Amniotic stem cell (primary cell): ENCODE data around the gene LBH.
A peak's percentile ranks its signal among the peaks of the same experiment; 100 is the strongest.

Experiments used
- DNase-seq: peaks from one replicate; lab custom pipeline; 2025; lab: John Stamatoyannopoulos, UW

The LBH gene

DNA sequence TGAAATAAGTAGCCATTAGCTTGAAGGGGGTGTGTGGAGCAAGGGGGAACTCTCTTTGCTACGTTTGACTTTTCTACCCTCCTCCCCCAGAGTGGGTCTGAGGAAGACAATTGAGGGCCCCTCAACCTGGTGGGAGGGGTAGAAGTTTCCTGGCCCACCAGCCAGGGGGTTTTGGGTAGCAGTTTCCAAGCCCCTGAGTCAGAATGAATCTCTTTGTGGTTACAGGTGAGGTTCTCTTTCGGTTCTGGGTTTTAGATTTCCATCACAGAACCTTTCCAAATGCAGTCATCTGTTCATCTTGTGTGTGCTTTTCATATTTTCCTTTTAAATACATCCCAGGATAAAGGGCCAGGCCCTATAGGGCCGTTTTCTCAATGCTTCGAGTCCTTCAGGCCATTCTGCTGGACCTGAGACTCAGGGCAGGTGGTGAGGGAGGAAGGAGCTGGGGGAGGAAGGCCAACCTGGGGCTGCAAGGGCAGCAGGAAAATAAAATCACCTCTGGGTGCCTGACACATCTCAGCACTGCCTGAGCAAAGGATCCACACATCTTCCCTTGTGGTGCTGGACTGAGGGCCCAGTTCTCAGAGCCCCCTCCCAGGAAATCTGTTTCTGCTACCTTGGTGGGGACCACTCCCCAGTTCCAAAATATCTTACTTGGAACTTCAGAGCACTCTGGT, 4.7 kb downstream of the LBH start:
- no peak for DNase-seq

DNA sequence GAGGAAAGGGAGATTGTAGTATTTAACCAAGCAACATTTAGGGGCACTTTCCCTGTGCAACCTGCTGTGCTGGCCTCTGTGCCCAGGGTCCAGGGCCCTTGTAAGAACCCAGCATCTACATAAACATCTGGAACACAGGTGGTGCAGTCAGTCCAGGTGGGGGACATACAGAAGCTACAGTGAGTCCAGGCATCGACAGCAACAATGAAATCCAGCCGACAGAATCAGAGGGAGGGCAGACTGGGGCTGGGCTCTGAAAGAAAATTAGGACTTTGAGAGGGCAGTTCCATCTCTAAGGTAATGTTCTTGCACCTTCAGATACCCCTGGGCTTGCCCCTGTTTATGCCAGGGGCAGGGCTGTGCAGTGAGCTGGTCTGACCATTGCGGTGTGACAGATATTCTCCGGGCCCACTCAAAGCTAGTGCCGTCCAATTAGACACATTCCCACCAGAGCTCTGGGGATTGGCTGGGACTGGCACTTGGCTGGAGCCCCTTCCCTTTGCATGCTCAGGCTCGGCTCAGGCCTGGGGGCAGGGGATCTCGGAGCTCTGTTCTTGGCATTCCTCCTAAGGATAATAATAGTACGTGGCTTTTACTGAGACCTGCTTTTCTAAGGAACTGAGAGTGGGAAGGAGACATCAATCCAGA, 5.4 kb downstream of the LBH start:
- no peak for DNase-seq

DNA sequence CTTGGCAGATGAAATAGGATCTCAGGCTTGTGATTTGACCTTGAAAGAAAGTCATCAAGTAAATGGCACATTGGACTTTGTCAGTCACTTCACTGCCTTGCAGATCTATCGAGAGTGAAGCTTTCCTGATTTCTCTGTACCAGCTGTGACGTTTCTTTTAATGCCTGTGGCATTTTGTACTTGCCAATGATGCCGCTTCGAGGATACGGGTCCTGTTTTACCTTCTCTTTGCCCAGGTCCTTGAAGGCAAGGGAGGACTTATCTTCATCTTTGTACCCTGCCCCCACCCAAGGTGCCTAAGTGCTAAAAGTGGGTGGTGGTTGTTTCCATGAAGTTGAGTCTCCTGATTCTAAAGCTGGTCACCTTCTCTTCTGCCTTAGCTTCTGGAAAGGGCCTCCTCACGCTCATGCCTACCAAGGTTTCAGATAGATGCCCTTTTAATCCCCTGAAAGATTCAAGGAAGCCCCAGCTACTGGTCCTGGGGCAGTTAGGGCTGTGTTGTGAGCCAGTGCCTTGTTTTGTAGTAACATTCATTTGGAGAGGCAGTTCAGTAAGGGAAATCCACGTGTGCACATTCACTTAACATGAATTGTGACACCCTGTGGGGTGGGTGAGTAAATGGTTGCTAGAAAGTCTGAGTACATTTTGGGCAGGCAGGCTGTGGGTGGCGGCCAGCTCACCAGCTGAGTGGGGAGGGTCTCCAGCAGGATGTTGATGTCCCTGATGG, 6.1 kb downstream of the LBH start:
- DNase-seq: no peak

DNA sequence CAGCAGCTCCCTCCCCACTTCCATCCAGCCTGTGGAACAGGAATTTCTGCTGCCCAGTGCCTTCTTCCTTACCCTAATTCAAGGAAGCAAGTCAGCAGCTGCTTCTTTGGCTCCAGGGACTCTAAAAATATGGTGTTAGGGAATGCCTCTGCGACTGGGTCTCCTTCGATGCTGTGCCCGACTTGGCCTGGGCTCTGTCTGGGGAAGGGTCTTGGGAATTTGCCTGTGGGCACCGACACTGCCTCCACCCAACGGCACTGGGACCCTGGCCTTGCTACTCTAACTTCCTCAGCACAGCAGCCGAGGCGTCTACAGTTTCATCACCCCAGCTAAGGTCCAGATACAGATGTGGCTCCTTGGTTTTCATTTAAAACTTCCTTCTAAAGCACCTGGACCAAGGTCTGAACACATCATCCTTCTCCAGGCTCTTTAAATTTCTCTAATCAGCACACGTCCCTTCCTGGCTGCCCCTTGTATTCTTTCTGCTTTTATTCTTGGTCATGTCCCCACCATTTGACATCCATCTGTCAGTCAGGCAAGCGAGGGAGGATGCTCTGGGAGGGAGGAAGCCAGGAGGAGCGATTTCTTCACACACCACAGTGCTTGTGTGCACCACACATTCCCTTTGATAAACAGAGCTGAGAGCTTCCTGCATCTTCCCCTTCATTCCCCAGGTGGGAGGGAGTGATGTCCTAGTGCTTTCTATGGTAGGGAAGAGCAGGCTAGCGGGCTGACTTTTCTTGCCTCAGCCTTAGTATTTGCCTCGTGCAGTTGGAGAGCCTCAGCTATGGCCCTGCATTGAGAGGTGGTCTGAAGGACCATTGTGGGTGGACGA, 6.8 kb downstream of the LBH start:
- no peak for DNase-seq

DNA sequence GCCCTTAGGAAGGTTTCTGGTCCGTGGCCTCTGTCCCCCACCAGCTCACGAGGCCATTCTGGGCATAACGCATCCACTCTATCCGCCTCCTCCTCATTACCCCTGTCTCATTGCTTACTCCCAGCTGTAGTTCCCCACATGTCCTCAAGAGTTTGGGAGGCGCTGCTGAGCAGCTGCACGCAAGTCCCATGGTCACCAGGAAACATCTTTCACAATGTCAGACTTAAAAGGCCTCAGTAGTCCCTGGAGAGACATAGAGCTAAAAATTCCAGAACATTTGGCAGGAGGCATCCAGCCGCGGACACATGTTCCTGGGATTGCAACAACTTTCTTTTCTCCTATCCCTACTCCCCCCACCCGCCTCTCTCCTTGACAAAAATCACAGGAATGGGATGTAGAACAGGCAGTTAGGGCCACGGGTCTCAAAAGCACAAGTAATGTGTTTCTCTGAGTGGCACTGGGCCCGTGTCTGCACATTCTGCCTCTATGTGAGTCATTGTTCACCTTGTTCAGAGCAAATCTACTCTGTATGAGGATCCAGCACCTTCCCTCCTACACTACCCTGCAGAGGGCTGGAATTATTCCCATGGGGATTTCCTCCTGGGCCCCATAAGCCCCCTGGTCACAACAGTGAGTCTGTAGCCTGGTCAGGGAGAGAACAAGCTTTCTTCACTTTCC, 8.1 kb downstream of the LBH start:
- DNase-seq: no peak

DNA sequence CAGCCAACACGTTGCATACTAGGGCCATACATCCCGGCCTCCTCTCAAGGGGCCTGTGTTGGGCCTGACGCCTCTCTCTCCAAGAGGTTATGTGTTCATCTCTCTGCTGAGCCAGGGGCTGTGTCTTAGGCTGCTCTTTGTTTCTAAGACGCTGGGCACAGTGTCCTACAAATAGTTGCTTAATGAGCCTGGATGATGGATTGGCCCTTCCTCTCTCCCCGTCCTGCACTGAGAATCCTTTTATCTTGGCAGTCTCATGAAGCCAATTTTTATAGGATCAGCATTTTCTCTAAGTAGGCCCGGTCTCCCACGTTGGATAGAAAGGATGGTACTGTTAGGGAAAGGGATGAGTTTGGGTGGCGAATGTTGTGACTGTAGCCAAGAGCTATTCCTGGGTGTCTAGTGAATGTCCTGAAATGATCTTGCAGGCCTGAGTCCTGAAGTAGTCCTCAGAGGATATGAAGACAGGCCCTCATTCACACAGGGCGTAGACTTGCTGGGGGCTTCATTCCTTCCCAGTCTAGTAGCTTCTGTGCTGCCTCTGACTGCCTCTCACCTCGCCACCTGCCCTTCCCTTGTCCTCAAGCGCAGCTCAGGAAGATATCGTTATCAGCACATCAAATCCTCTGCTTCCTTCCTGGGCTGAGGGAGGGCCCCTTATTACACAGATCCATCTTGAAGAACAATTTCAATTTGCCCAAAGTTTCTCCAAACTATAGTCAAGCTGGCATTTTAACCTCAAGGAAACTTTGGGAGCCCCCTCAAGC, 8.8 kb downstream of the LBH start:
- no peak for DNase-seq

DNA sequence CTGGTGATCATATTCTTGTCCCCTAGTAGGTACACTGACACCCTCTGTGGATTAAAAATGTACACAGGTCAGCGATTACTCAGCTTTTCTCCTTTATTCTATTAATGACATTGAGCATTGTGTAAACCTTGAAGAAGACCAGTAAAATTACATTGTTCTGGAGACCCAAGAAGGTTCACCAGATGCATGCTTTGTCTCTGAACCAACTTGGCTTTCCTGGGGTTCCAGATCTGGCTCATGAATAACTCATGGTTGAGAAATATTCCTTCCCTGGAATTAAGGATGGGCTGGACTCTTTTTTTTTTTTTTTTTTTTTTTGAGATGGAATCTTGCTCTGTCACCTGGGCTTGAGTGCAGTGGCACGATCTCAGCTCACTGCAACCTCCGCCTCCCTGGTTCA, 11.9 kb downstream of the LBH start:
- no peak for DNase-seq

DNA sequence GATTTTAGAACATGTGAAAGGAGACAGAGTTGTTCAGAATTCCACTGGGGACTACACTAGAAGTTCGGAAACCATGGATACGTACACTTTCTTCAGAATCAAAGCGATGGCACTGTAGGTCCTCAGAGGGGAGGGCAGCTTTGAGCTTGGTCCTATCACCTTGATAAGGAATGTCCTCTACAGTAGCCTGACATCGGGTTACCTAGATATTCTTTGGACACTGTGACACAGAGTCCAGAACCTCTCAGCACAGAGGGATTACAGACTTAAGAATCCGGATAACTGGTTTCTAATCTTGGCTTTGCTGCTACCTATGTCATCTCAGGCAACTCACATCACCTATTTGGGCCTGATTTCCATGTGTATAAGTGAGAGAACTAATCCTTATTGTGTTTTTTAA, 14.0 kb downstream of the LBH start:
- DNase-seq: no peak

DNA sequence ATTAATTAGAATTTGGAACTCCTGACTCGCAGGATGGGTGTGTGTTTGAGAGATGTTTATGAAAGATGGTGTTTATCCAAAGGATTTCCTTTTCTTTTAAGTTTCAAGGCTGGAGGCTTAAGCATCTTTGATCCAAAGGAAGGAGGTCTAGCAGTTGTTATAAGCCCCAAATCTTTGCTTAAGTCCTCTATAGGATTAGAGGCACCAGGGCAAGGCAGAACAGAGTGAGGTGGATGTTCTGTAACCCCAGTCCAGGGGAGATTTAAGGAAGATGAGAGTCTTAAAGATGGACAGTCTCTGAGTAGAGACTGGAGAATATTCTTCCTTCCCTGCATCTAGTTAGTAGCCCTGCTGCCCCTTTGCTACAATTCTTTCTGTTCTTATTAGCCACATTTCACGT, 17.5 kb downstream of the LBH start:
- DNase-seq: no peak

DNA sequence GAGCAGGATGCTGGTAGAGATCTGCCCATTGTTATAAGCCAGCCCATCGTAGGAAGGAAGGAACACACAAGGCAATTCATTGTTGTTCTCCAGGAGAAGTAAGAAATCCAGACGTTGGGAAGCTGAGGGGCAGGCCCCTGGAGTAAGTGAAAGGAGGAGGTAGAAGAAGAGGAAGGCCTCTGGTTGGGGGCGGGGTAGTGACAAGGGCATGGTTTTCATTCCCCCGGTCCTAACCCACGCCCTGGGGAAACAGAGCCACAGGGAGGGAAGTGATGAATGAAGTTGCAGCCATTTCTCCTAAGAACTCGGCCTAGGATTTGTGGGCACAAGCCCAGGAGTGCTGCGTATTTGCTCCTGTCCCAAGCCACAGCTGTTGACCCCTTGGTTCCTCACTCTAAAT, 18.0 kb downstream of the LBH start:
- DNase-seq: no peak

DNA sequence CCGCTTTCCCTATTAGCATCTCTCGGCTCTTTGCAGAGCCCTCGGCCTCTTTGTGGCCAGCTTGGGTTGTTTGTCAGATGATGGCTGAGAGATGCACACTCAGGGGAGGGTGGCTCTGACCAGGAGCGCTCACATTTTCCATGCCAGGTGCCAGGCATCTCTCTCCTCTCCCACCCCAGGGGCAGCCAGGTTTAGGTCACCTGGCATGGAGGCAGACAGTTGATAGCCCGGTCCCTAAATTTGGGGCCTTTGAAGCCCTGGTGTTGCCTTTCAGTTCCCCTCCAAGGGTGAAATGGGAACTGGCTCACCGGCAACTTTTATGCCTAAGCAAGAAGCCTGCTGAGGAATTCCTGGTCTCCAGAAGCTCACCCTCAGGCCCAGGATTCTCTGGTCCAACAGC, 19.1 kb downstream of the LBH start:
- no peak for DNase-seq

DNA sequence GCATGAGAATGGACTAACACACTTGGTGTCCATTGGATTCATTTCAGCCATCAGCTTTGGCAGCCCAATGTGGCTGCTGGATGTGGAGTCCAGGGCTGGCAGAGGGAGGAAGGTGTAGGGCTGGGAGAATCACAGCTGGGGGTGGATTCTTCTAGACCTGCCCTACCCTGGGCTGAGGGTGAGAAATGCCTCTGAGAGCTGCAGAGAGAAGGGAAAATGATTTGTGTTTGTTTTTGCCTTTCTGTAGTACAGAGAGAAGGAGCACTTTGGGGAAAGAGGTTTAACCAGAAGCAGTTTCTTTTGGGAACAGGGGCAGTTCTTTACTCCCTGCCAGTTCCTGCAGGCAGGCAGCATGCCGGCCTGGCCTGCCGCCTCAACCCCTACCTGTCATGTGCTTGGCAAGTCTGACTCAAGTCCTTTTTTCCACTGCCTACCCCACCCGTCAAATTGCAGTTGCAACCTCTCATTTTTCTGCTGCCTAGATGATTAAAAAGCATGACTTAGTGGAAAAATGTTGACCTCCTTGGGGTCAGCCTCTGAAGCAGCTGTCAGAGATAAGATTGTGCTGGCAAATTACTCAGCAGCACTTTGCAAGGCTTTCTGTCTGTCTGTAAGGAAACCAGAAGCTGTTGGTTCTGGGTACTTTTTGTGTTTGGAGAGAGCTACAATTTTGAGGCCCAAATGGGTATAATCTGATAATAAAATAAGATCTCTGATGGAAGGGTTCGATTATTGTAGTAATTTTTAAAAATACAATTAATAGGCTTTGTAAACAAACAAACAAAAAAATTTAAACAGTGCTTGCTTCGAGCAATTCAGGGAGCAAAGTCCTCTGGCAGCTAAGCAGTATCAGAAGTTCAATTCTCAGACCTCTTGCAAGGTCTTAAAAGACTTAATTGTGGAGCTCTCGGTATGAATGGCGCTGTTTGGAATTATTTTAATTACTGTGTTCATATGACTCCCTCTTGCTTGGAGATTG, 21.7 kb downstream of the LBH start:
- peak; percentile 82 for DNase-seq

DNA sequence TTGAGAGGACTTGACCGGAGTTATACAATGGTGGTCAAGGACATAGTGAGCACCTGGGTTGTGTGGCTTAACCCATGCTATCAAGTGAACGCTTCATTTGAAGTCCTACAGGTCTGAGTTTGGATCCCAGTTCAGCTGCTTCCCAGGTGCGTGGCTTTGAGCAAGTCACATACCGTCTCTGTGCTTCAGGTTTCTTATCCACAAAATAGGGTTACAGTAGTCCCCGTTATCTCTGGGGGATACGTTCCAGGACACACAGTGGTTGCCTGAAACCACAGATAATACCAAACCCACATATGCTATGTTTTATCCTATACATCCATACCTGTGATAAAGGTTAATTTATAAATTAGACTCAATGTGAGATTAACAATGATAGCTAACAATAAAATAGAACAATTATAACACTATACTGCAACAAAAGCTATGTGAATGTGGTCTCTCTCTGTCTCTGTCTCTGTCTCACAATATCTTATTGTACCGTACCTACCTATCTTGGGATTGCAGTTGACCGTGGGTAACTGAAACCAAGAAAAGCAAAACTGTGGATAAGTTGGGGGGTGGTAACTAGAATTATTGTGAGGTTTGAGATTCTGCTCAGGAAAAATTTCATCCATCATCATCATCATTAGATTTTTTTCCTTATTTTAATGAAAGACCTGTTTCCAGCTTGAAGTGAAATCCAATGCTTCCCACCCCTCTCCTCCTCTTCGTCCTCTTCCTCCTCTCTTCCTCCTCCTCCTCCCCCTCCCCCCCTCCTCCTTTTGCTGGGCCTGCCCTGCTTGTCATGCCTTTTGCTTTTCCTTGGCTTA, 22.7 kb downstream of the LBH start:
- DNase-seq: no peak

DNA sequence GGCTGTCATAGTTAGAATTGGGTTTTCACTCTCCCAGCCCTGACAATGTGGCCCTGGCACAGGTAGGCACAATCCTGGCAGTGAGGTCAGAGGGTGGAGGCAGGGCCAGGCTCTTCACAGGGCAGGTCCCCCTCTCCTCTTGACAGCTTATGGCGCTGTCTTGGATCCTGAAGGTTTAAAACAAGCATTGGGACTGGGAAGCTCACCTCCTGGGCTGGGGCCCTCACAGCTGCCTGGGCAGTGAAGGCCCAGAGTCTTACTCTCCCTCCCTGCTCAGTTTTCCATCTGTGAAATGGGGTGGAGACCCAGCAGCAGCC, 23.3 kb downstream of the LBH start:
- no peak for DNase-seq

DNA sequence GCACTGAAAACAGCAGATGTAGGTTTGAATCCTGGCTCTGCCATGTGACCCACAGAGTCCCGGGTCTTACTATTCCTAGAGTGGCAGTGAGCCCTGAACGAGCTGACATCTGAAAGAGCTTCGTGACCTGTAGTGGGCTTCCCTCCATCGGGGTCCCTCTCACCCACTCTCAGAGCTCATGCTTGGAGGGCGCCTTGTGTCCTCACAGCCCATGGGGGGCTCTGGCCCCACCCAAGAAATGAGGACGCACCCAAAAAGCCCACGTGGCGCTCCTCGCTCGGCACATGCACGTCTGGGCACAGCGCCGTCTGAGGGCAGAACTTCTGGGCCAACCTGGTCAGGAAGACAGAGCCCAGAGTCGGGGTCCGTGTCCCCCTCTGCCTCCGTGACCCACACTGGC, 23.7 kb downstream of the LBH start:
- no peak for DNase-seq

DNA sequence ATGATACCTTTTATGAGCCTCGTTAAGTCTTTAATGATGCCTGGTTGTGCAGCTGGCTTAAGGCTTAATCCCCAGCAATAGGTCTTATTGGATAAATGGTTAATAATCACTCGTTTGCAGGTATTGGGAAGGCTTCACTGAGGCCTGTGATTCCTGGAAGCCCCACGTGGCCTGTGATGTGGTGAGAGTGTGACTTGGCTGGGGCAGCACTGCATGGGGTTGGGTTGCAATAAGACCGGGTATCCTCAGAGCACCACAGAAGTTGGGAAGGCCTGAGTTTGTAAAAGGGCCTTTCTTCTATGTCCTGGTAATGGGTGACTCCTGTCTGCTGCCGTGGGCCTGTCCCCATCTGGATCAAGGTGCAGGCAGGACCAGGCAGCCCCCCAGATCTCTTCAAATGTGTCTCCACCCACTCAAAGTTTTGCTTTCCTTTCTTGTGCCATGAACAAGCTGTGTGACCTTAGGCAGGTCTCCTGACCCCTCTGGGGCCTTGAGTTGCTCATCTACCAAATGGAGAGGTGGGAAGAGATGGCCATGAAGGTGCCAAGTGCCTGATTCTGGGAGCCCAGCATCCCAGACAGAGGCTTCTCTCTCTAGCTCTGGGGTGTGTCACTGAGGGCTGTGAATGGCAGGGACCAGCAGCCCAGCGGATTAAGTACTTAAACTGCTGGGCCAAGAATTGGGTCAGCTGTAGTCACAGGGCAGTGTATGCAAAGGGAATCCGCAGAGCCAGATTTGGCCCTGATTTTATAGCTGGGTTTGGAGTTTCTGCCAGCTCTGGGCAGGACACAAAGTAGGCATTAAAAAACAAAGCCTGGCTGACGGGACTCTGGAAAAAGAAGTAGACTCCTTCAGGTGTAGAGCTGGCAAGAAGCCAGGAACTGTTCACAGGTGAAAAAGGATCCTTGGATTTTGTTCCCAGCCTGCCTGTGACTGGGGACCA, 24.4 kb downstream of the LBH start:
- no peak for DNase-seq

DNA sequence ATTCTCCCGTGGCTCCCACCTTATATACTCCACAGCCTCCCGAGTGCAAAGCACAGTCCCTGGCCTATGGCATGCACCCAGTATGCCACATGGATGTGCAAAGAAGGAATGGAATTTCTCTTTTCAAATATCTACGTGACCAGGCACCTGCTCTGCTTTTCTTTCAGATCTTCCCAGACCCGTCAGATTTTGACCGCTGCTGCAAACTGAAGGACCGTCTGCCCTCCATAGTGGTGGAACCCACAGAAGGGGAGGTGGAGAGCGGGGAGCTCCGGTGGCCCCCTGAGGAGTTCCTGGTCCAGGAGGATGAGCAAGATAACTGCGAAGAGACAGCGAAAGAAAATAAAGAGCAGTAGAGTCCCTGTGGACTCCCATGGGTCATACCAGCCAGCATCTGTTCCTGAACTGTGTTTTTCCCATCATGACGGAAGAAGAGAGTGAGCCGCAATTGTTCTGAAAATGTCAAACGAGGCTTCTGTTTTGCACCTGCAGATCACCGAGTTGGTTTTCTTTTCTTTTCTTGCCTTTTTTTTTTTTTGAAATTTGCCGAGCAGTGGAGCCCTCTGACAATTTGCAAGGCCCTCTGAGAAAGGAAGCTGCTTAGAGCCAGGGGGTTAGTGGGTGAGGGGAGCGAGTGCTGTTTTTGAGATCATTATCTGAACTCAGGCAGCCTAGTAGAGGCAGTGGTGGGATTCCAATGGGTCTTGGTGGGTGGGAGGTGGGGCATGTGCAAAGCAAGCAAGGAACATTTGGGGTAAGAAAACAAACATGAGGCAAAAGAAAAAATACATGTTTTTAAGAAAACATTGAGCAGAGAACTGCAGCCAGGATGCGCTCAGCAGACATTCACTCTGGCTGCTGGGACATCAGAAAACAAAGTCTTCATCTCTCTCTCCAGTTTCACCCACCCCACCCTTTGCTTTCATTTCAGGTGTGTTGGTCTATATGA, 26.2 kb downstream of the LBH start:
- DNase-seq: no peak
